HG03457 (cell line): ENCODE data around the gene PTPRD.

Source experiments
- ATAC-seq: cut with Tn5 transposase; IDR thresholded peaks from one replicate; pipeline ENCODE4 v1.9.1; 2021; ENCODE audit warnings: moderate number of reproducible peaks; ENCODE audit not compliant: unreplicated experiment

Gene PTPRD

DNA sequence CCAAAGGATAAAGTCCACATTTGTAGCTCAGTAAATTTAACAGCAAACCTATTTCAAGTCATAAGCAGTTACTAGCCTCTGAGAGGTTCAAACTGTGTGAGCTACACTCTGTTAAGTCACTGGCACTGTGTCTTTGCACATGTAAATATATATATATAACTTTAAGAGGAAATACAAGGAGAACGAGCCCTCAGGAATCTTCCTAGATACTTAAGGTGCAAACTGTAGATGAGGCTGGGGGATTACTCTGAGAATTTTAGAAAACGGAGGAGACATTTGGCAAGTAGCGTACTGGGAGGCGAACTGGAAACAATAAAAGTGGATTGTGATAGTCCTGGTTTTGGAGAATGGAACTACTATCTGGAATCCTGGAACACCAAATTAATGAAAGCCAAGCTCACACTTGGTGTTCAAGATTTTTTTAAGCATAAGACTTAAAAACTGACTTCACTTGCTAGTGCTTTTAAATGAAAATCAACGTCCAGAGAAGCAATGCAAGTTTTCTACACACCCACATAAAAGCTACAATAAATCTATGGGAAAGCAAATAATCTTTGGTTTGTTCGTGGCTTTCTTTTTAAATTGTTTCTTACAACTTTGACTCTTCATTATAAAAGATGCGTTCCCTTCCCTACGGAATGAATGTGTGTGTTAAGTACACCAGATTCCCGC, 1756.3 kb downstream of the PTPRD start:
- ATAC-seq: no peak

DNA sequence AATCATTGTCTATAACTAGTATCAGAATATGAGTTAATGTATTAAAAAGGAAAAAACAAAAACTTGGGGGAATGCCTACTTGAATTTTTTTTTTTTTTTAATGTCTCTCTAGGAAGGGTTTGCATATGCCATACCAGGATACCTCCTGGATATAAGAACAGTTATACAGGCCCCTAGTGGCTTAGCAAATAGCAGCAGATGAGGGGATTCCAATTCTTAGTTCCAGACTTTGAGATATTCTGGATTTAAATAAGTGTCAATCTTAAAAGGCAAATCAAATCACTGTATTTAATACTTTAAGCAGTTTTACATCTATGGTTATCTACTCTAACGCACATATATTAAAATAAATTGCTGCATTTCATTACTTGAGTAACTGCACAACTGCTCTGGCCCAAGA, 1757.8 kb downstream of the PTPRD start:
- no peak for ATAC-seq

DNA sequence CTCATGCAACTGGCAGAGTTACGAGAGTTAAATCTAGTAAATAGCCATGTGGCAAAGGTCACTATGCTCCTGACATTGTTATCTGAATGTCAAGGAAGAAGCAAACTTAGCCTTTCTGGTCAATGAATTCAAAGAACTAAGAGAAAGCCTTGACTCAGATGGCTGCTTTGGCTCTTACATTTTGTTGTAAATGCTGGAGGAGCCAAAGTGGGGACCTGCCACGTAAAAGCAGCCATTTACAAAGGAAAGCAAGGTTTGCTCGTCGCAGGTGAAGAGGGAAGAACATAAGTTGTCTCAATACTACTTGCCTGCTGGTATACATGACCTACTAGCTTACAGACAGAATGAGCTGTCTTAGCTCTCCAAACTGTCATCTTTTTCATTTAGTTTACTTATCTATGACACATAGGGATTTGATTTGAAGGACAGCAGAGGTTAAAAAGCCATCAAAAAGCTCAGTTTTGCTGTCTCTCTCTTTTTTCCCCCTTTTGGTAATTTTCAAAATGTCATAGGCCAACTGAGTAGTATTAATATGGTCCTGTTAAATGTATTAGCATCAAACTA, 1760.4 kb downstream of the PTPRD start:
- no peak for ATAC-seq

DNA sequence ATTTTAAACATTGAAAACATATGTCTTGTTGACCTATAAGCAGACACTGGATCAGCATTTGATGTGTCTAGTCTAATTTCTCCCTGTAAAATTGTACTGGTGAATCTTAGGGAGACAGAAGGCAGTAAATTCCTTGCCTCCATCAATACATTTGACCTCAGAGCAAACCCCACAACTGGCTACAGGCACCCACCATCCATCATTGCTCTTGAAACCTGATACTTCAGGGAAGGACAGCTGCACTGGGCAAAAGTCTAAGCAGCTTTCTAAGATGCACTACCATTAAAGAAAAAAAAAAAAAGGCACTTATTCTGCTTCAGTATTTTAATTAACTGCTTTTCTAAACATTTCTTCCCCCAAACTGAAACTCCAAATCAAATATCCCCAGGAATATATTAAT, 1761.9 kb downstream of the PTPRD start:
- no peak for ATAC-seq

DNA sequence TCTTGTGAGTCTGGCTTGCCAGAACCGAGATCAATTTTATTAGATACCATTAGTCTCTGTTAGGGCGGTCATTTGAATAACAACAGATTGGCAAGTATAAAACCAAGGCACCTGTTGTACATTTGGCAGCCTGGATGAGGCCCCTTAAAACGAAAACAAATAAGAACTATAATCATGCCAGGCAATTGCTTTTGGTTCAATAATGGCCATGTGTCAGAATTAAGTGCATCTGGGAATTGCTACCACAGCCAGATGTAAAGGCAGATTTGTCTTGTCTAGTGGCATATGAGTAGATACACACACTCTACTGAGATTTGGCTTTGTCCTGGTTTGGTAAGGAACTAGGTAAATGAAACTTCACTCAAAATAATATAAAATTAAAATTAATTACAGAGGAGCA, 1767.0 kb downstream of the PTPRD start:
- ATAC-seq: no peak

DNA sequence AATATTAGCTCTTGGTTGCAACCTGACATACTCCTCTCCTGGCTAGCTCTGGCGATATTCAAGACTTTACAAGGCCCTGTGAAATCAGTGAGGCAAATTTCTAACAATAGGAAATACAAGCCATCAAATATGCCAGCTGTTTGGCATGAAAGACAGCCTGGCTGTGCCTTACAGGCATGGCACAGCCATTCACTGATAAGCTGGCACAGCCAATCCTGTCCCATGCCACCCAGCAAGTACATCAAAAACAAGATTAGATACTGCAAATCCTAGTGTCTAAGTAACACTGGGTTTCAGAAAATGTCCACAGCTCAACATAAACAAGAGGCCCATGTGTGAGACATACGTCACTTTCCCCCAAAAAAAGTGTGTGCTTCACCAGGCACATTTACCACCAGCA, 1767.4 kb downstream of the PTPRD start:
- no peak for ATAC-seq

DNA sequence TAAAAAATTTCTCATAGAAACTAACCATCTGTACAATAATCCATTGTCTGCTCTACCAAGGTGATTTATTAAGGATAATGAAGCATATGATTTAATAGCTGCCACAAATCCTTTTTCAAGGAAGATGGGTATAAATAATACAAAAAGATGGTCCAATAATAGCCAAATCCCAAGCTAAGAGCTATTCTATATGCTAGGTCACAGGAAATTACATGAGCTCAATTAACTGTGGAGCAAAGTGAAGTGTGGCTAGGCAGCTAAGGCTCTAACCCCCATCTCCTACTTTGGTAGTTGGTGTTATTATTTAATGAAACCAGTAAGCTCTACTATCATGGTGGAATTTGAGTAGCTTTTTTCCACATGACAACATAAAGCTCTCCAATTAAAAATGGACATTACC, 1768.3 kb downstream of the PTPRD start:
- no peak for ATAC-seq

DNA sequence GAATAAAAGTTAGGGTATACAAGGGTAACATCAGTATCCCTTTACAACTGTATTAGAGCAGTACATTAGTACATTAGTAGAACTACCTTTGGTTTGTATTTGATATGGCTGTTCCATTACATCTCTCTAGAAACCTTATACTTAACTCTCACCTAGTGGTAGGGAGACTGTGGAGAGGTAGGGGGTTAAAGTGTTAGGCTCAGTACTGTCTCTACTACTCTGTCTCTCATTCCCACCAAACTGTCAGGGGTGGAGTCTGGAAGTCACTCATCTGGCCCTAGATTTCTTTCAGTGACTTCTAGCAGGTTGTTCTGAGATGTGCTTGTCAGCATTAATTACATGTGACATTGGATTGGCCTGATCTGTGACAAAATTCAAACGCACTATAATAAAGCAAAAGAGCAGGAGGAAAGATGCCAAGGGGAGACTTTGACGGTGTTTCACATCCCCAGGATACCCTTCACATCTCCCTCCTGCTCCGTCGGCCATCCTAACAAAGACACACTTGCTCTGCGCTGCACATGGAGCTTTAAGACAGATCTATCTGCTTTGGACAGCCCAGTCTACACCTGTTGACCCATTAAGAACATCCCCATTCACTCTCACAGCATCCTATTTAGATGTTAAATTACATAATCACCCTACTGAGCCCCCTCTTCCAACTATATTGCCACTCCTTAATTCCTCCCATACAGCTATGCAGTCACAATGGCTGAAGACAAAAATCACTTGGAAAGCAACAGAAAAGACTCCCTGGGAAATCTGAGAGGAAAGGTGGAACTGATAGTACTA, 1770.2 kb downstream of the PTPRD start:
- no peak for ATAC-seq

DNA sequence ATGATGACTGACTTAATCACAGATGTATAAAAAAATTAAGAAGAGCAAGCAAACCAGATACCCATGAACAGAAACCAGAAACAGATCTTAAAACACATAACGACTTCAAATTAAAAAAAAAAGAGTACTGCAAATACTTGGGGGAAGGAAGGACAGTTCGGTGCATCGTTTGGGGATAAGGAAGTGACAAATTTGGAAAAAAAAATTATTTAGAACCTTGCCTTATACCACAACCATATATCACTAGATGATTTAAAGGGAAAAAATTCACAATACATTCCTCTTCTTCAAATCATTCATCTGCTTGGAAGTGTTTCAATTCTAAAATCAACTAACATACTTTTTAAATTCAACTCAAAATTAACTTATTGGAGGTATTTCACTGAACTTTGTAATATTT, 1774.7 kb downstream of the PTPRD start:
- no peak for ATAC-seq

DNA sequence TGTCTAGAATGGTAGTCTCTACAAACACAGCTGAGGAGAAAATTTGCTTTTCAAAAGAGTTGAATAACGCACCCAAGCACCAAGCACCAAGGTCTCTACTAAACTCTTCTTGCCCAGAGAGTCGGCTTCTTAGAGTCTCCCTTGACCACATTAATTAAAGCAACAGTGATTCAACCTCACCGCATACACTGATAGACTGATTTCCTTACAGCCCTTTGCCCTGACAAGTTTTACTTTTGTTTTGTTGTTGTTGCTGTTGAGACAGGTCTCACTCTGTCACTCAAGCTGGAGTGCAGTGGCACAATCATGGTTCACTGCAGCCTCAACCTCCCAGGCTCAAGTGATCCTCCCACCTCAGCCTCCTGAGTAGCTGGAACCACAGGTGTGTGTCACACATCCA, 1777.5 kb downstream of the PTPRD start:
- ATAC-seq: no peak

DNA sequence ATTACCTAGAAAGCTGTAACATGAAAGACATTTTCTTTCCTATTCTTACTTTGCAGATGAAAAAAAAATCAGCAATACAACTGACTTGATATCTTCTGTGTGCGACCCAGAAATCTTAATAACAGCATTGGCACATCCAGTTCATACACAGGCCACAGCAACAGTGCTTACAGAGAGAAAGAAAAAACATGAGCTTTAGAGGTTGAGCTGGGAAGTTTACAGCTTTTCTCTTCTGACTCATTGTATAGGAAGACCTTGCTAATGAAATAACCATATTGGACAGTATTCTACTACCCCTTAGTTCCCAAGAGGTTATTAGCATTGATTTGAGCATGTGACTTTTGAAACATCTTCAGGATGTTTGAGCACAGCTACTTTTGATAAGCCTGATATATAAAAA, 1779.8 kb downstream of the PTPRD start:
- no peak for ATAC-seq

DNA sequence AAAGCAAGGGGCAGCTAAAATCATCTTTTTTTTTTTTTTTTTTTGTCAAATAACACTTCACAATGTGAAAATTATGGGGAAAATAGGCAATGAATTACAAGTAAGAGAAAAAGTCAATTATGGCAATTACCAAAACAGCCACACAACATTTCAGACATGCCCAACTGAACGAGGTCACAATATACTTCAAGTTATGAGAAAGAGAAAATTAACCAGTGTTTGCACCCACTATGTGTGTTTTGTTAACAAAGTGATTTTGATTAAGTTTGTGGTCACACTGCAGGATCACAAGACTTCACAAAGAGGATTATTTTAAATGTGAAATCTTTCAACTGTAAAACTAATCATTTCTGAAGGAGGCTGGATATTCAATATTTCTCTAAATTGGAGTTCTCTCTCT, 1780.4 kb downstream of the PTPRD start:
- no peak for ATAC-seq

DNA sequence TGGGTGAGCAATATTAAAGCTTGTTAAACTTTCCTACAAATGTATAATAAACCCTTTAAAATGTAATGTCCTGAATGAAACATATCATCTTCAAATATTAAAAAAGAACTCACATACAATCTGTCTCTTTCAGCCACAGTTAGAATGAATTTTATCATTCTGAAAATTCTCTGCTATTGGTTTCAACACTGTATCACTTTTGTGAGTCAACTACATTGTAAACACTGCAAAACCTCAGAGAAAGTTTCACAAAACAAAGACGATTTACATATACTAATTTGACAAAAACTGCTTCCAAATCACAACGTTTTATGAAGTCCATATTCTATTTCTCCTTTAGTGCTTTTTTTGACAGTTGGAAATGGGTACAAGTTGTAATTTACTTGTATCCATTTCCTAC, 1781.2 kb downstream of the PTPRD start:
- ATAC-seq: no peak

DNA sequence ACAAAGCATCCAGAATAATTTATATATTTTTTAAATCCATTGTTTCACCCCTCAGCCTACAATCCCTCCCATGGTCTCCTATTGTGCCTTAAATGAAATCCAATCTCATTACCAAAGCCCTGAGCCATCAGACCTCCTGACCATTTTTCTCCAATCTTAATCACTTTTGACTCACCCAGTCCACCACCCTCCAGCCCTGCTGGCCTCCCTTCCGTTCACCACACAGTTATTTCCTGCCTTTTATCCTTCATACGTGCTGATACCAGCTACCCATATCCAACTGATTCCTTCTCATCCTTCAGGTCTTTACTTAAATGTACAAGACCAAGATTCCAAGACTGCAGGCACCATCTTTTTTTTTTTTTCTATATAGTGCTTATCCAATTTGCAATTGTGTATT, 1786.5 kb downstream of the PTPRD start:
- no peak for ATAC-seq

DNA sequence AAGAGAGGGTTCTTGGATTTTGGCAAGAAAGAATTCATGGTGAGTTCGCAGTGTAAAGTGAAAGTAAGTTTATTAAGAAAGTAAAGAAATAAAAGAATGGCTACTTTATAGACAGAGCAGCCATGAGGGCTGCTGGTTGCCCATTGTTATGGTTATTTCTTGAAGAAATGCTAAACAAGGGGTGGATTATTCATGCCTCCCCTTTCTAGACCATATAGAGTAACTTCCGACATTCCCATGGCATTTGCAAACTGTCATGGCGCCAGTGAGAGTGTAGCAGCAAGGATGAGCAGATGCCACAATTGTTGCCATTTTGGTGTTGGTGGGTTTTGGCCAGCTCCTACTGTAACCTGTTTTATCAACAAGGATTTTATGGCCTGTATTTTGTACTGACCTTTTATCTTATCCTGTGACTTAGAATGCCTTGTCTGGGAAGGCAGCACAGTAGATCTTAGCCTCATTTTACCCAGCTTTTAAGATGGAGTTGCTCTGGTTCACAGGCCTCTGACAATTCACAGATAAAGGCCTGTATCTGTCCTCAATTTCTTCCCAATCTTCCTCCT, 1787.1 kb downstream of the PTPRD start:
- no peak for ATAC-seq

DNA sequence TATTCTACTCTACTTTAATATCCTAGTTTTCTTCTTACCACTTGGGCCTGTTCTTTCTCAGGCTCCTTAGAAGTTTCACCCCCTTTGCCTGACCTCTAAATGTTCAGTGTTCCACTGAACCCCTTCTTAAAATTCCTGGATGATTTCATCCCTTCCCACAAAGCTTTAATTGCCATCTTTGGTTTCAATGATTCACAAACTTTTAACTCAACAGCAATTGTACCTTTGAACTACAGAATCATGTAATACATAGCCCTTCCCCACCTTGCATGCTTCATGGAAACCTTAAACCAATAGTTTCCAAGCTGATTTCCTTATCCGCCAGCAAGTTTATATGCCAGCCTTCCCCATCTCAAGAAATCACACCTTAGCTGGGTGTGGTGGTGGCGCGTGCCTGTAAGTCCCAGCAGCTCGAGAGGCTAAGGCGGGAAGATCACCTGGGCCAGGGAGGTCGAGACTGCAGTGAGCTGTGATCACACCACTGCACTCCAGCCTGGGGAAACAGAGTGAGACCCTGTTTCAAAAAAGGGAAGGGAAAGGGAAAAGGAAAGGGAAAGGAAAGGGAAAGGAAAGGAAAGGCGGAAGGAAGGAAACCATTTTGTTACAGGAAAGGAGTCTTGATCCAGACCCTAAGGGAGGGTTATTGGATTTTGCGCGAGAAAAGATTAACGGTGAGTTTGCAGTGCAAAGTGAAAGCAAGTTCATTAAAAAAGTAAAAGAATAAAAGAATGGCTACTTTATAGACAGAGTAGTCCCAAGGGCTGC, 1789.5 kb downstream of the PTPRD start:
- ATAC-seq: no peak

DNA sequence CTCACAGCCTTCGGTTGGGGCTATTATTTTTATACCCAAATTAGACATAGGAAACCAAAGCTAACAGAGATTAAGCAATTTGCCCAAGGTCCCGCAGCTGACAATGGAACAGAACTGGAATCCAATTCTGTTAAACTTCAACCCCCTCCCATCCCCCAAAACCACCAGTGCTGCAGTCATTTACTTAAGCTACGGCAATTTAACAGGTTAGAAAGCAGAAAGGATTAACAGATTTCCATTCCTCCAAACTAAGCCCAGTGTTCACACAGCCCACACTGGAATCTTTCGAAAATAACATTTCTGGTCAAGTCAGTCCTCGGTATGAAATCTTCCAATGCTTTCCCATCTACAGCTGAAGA, 1790.2 kb downstream of the PTPRD start:
- ATAC-seq: no peak

DNA sequence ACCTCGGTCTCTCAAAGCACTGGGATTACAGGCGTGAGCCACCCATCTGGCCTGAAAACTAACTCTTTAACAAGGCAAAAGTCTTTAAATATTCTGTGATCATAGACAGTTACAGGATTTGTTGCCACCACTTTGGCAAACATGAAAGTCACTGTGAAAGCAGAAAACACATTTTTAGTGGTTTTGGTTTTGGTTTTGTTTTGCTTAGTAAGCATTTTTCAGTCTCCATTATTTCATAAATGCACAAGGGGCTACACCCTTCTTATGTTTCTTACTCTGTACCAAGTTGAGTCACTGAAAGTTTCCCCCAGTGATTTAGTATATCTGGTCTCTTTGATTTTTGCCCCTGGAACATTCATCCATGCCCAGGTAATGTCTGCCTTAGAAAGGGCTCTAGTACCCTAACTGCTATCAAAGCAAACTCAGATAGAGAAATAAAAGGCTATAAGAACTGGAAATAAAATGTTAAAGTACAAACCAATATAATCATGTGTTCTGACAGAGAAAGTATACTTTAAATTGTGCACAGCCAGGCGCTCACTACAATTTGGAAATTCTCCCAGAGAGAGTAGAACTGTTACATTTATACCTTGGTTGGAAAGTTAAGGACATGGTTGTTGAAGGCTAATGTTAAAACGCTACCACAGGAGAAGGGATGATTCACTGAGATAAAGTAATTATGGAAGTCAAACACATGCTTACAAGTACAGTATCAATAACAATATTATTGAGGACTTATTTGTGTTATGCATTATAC, 1790.7 kb downstream of the PTPRD start:
- ATAC-seq: no peak

DNA sequence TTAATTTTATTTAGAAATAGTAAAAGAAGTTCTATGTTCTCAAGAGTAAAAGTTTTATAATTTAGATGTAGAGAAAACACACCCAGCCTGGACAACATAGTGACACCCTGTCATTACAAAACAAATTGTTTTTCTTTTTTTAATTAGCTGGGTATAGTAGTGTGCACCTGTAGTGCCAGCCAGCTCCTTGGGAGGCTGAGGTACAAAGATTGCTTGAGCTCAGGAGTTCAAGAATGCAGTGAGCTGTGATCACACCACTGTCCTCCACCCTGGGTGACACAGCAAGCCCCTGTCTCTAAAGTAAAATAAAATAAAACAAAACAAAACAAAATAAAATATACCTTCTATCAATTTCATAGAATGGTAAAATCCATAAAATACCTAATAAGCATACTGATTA, 1795.5 kb downstream of the PTPRD start:
- ATAC-seq: no peak

DNA sequence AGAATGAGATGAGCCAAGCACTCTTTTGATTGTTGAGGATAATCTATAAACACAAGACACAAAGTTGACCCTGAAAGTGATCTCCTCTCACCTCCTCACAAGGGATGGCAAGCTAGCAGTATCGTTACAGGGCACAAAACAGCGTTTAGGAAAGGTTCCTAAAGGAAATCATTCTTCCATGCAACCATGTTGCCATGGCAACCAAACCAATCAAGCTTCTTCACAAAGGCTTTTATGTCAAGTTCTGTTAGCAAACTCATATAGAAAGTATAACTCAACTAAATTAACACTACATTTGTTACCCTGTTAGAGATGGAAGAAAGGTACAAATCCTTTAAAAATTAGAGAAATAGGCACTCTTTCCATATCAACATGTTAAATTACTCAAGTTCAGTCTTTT, 1796.4 kb downstream of the PTPRD start:
- ATAC-seq: no peak

DNA sequence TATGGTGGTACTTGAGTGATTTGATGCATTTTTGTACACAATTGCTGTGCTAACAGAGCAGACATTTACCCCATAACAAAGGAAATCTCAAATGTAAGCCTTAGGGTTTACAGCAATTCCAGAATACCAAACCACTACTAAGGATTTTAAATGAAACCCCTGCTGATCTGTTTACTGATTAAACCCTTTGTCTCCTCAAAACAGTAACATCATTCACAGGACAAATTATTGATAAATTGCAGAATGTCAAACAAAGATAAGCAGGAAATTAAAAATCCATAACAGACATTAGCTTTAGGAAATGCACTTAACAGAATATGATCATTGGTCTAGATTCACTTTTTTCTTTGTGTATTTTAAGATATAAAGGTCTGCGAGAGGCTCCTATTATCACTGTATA, 1796.9 kb downstream of the PTPRD start:
- no peak for ATAC-seq
